ENCODE data around the gene VPS45.

- TF ChIP-seq CTCF (IDR thresholded peaks at IDR 0.05), result no peak
- no peak for TF ChIP-seq ETV6 (CRISPR knock-in tag; IDR thresholded peaks at IDR 0.05)
- TF ChIP-seq SP1 (CRISPR knock-in tag; conservative IDR thresholded peaks at IDR 0.05), result no peak
- no peak for TF ChIP-seq TEAD4 (CRISPR knock-in tag; IDR thresholded peaks at IDR 0.05)
- no peak for TF ChIP-seq IRF2 (CRISPR knock-in tag; IDR thresholded peaks at IDR 0.05; ENCODE audit: borderline replicate concordance, low read depth)
- TF ChIP-seq FOXJ3 (CRISPR knock-in tag; IDR thresholded peaks at IDR 0.05; ENCODE audit: borderline replicate concordance), result no peak
- no peak for TF ChIP-seq RORB (CRISPR knock-in tag; IDR thresholded peaks at IDR 0.05)
- no peak for TF ChIP-seq ATF2 (CRISPR knock-in tag; IDR thresholded peaks at IDR 0.05; ENCODE audit: borderline replicate concordance, low read depth)
Observed at GRCh38 chr1:150094734-150095265, 27.2 kb downstream of the VPS45 start.

Measured in WTC11 (cell line).